Panc1 (cell line): ENCODE measurements around the gene FBXL17.

Experiments used
- POLR2AphosphoS5 ChIP-seq: IDR thresholded peaks from 2 replicates; pipeline ENCODE4 v1.6.1; 2012; ENCODE audit warnings: mild to moderate bottlenecking, low read depth, low read length, moderate library complexity
- REST ChIP-seq, 2 experiments: IDR thresholded peaks; 2 replicates each; pipeline ENCODE4 v1.6.1; 2011 to 2012; ENCODE audit warnings: low read depth in 2 of 2, control low read depth in 1 of 2, low read length in 1 of 2, mild to moderate bottlenecking in 1 of 2, moderate library complexity in 1 of 2; ENCODE audit not compliant: insufficient read depth in 1 of 2
- SIN3A ChIP-seq: IDR thresholded peaks from 2 replicates; pipeline ENCODE4 v1.6.1; 2012; ENCODE audit warnings: low read depth, mild to moderate bottlenecking, low read length, moderate library complexity, borderline replicate concordance; ENCODE audit not compliant: insufficient read depth
- TF ChIP-seq, protein P1 (sequence below): fragments of 450-650 bp; IDR thresholded peaks from 2 replicates; pipeline ENCODE4 v1.5.1; 2017; ENCODE audit warnings: mild to moderate bottlenecking

DNA sequence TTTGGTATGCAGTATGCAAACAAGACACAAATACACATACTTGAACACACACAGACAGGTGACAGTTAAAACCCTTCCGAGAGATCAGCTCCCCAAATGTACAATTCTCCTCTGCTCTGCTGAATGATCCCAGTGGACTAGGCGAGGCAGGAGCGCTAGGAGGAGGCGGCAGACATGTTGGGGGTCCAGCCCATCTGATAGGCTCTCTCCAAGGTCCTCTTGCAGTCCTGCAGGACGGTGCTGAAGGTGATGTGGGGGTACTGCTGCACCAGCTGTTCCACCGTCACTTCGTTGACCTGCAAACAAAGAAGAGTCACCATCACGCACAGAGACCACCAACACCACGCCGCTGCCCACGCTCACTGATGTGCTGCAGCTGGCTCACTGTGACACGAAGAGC, 520.3 kb downstream of the FBXL17 start:
- no peak for TF ChIP-seq POLR2AphosphoS5
- TF ChIP-seq, protein P1, sequence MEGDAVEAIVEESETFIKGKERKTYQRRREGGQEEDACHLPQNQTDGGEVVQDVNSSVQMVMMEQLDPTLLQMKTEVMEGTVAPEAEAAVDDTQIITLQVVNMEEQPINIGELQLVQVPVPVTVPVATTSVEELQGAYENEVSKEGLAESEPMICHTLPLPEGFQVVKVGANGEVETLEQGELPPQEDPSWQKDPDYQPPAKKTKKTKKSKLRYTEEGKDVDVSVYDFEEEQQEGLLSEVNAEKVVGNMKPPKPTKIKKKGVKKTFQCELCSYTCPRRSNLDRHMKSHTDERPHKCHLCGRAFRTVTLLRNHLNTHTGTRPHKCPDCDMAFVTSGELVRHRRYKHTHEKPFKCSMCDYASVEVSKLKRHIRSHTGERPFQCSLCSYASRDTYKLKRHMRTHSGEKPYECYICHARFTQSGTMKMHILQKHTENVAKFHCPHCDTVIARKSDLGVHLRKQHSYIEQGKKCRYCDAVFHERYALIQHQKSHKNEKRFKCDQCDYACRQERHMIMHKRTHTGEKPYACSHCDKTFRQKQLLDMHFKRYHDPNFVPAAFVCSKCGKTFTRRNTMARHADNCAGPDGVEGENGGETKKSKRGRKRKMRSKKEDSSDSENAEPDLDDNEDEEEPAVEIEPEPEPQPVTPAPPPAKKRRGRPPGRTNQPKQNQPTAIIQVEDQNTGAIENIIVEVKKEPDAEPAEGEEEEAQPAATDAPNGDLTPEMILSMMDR, result no peak
- no peak for TF ChIP-seq SIN3A
- TF ChIP-seq REST (IDR thresholded peaks at IDR 0.05; ENCODE audit: insufficient read depth in 1 of 2, low read depth in 2 of 2, low read length in 1 of 2), result no peak
